Common myeloid progenitor, CD34-positive (primary cell): ENCODE measurements around the gene PRR18.

Source experiments
- CTCF ChIA-PET: fragments of 350-600 bp; sonication (Branson Sonifier 250); formaldehyde crosslinking; loops from one replicate; lab custom pipeline; 2021; ENCODE audit warnings: antibody characterized with exemption; lab: Charles Lee
- POLR2A ChIA-PET: fragments of 350-600 bp; sonication (Branson Sonifier 250); formaldehyde crosslinking; loops from one replicate; lab custom pipeline; 2021; ENCODE audit warnings: antibody characterized with exemption; lab: Charles Lee
- DNase-seq, 3 donors: peaks; one replicate each; pipeline versions ENCODE4 v3.0.0 to v3.0.0-alpha.2; 2013
- H3K27ac ChIP-seq, 2 experiments: 1 replicate in 1 of 2; 2 replicates in 1 of 2; pipeline ENCODE4 v1.7.0; 2013; ENCODE audit warnings: inconsistent platforms in 2 of 2, low read length in 2 of 2, mild to moderate bottlenecking in 2 of 2, low read depth in 1 of 2, moderate library complexity in 1 of 2; ENCODE audit not compliant: severe bottlenecking in 2 of 2, insufficient read depth in 1 of 2, poor library complexity in 1 of 2
- H3K27me3 ChIP-seq, 5 experiments: replicated peaks in 2 of 5; 1 replicate in 3 of 5; 2 replicates in 2 of 5; pipeline versions ENCODE4 v1.6.1 to v1.7.0; 2013; ENCODE audit warnings: low read length in 4 of 5, mild to moderate bottlenecking in 2 of 5, moderate library complexity in 2 of 5, inconsistent platforms in 1 of 5; ENCODE audit not compliant: insufficient read depth in 5 of 5, control insufficient read depth in 4 of 5
- H3K36me3 ChIP-seq, 4 experiments: 1 replicate in 2 of 4; 2 replicates in 2 of 4; pipeline versions ENCODE4 v1.6.1 to v1.7.0; 2013; ENCODE audit warnings: low read length in 3 of 4, control low read depth in 1 of 4, mild to moderate bottlenecking in 1 of 4; ENCODE audit not compliant: control insufficient read depth in 4 of 4, insufficient read depth in 4 of 4
- H3K4me1 ChIP-seq, 4 experiments: 1 replicate in 3 of 4; 2 replicates in 1 of 4; pipeline versions ENCODE4 v1.6.1 to v1.7.1; 2013; ENCODE audit warnings: low read length in 3 of 4, mild to moderate bottlenecking in 3 of 4, control low read depth in 1 of 4, inconsistent platforms in 1 of 4, moderate library complexity in 1 of 4; ENCODE audit not compliant: control insufficient read depth in 4 of 4, insufficient read depth in 4 of 4; ENCODE audit errors: control extremely low read depth in 1 of 4
- H3K4me3 ChIP-seq, 7 experiments: 1 replicate in 4 of 7; 2 replicates in 3 of 7; pipeline versions ENCODE4 v1.5.1 to v1.7.0; 2013; ENCODE audit warnings: mild to moderate bottlenecking in 7 of 7, low read length in 6 of 7, moderate library complexity in 6 of 7, inconsistent platforms in 2 of 7, low read depth in 2 of 7, control low read depth in 1 of 7; ENCODE audit not compliant: insufficient read depth in 4 of 7, control insufficient read depth in 1 of 7; ENCODE audit errors: extremely low read depth in 1 of 7
- H3K9me3 ChIP-seq, 5 experiments: 1 replicate in 4 of 5; 2 replicates in 1 of 5; pipeline versions ENCODE4 v1.6.1 to v1.7.1; 2013; ENCODE audit warnings: low read length in 4 of 5, mild to moderate bottlenecking in 2 of 5, inconsistent platforms in 1 of 5, low read depth in 1 of 5, moderate library complexity in 1 of 5; ENCODE audit not compliant: control insufficient read depth in 4 of 5, insufficient read depth in 2 of 5; ENCODE audit errors: control extremely low read depth in 1 of 5
- WGBS: methylation state at CpG from one replicate; pipeline ENCODE4 v1.1.5; 2013; ENCODE audit not compliant: insufficient coverage; 5-methylcytosine and 5-hydroxymethylcytosine counted together

The PRR18 gene

GRCh38 chr6:166314454-166314853 lies 6.3 kb upstream of the PRR18 start:
- Histone ChIP-seq H3K36me3 (peaks cover 0 to 5% (median 0%) of the 10 kb centered on the region in 4 experiments), H3K27ac (no peak overlapping the region), H3K4me1 (no peaks in the 10 kb centered on the region), H3K9me3 (no peaks in the 10 kb centered on the region), H3K27me3 (peaks cover 0 to 14% (median 7%) of the 10 kb centered on the region in 5 experiments), H3K4me3 (no peak overlapping the region)
- ChIA-PET CTCF (interaction anchor here (0.6 to 6.9 kb wide), 11 partner anchors 11 to 84 kb away, joined by 3 to 118 read pairs (median 10); no protein-coding TSS in a partner anchor), POLR2A (no interaction called here)
- no peak for DNase-seq
- 87% methylated on average over 5 of the region's 9 CpGs for WGBS

- DNase-seq = peak; percentile 58 to 87 (median 80)
- Histone ChIP-seq H3K4me1 (peaks cover 0 to 3% (median 2%) of the 10 kb centered on the region in 4 experiments), H3K27ac (no peak overlapping the region), H3K36me3 (no peaks in the 10 kb centered on the region), H3K4me3 (peak overlapping the region in 1 of 7 experiments; percentile 4), H3K27me3 (peaks cover 0 to 23% (median 10%) of the 10 kb centered on the region in 5 experiments), H3K9me3 (no peaks in the 10 kb centered on the region)
- ChIA-PET POLR2A (interaction anchor here (0.7 kb wide), 1 partner anchor 85 kb away, joined by 3 read pairs; no protein-coding TSS in a partner anchor), CTCF (interaction anchor here (0.6 to 6.9 kb wide), 26 partner anchors 9 to 377 kb away, joined by 3 to 118 read pairs (median 4); no protein-coding TSS in a partner anchor)
- WGBS = 64% methylated on average over 11 of the region's 18 CpGs
Observed at GRCh38 chr6:166313255-166314070, 5.3 kb upstream of the PRR18 start.

- no CpG with 5 or more reads among the region's 1 CpG for WGBS
- peaks cover 0 to 9% (median 8%) of the 10 kb centered on the region in 4 experiments for H3K4me1 ChIP-seq
- no peak overlapping the region for H3K27ac ChIP-seq
- no peak overlapping the region for H3K4me3 ChIP-seq
- CTCF ChIA-PET = interaction anchor here (0.7 to 6.9 kb wide), 19 partner anchors 9 to 377 kb away, joined by 3 to 118 read pairs (median 5); no protein-coding TSS in a partner anchor
- H3K27me3 ChIP-seq = peaks cover 0 to 29% (median 11%) of the 10 kb centered on the region in 5 experiments
- no peaks in the 10 kb centered on the region for H3K36me3 ChIP-seq
- DNase-seq = no peak
- POLR2A ChIA-PET = no interaction called here
- H3K9me3 ChIP-seq = no peaks in the 10 kb centered on the region
Observed at GRCh38 chr6:166312832-166313231, 4.6 kb upstream of the PRR18 start.

GRCh38 chr6:166310634-166311033 lies 2.4 kb upstream of the PRR18 start:
- H3K4me3 ChIP-seq = no peak overlapping the region
- H3K36me3 ChIP-seq = no peaks in the 10 kb centered on the region
- over 99% methylated on average over 12 of the region's 12 CpGs for WGBS
- ChIA-PET POLR2A (no interaction called here), CTCF (interaction anchor here (0.7 to 6.9 kb wide), 12 partner anchors 9 to 88 kb away, joined by 3 to 118 read pairs (median 10); no protein-coding TSS in a partner anchor)
- H3K9me3 ChIP-seq = no peaks in the 10 kb centered on the region
- peaks cover 0 to 50% (median 23%) of the 10 kb centered on the region in 5 experiments for H3K27me3 ChIP-seq
- H3K27ac ChIP-seq = no peak overlapping the region
- H3K4me1 ChIP-seq = peaks cover 0 to 20% (median 18%) of the 10 kb centered on the region in 4 experiments
- no peak for DNase-seq

- H3K4me3 ChIP-seq = no peak overlapping the region
- no peak for DNase-seq
- H3K4me1 ChIP-seq = peaks cover 0 to 20% (median 18%) of the 10 kb centered on the region in 4 experiments
- no peak overlapping the region for H3K27ac ChIP-seq
- no peaks in the 10 kb centered on the region for H3K36me3 ChIP-seq
- H3K27me3 ChIP-seq = peaks cover 0 to 57% (median 29%) of the 10 kb centered on the region in 5 experiments
- POLR2A ChIA-PET = no interaction called here
- 100% methylated on average over 5 of the region's 9 CpGs for WGBS
- H3K9me3 ChIP-seq = no peaks in the 10 kb centered on the region
- CTCF ChIA-PET = interaction anchor here (0.7 to 6.9 kb wide), 13 partner anchors 9 to 94 kb away, joined by 3 to 118 read pairs (median 5); no protein-coding TSS in a partner anchor
Observed at GRCh38 chr6:166309977-166310376, 1.8 kb upstream of the PRR18 start.

GRCh38 chr6:166308769-166309589 lies 787 bp upstream of the PRR18 start:
- POLR2A ChIA-PET = no interaction called here
- Histone ChIP-seq H3K4me1 (peaks cover 0 to 20% (median 18%) of the 10 kb centered on the region in 4 experiments), H3K4me3 (peak overlapping the region in 2 of 7 experiments; percentile 57 to 72), H3K27ac (no peak overlapping the region), H3K36me3 (no peaks in the 10 kb centered on the region), H3K9me3 (no peaks in the 10 kb centered on the region), H3K27me3 (peaks cover 0 to 63% (median 30%) of the 10 kb centered on the region in 5 experiments)
- no peak for DNase-seq
- WGBS = 70% methylated on average over 7 of the region's 11 CpGs
- CTCF ChIA-PET = interaction anchor here (0.7 to 6.9 kb wide), 11 partner anchors 8 to 95 kb away, joined by 3 to 118 read pairs (median 4); no protein-coding TSS in a partner anchor
